Measurements from ENCODE around the gene AQP12A.

The AQP12A gene

DNA sequence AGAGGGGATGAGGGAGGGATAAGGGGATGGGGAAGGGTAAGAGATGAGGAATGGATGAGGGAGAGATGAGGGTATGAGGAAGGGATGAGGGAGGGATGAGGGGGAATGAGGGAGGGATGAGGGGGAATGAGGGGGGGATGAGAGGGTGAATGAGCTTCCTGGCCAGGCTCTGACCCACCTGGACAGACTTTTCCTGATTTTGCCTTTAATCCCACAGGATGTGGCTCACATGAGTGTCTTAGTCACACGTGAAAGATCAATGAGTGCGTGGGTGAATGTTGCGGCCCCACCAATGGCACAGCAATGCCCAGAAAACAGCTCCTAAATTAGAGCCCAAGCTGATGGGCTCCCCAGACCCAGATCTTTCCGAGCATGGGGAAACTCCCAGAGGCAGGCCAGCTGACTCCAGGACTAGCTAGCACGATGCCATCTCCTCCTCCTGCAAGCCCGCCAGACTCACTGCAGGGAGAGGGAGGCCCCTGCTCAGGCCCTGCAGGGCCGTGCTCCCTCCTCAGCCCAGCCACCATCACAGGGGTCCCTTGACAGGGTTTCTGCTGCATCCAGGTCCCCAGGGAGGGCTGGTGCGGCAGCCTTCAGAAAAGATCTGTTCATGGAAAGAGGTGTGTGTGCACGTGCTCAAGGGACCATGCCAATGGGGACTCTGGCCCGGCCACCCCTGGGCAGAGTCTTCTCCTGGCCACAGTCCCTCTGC lies 41.4 kb downstream of the AQP12A start:
- no peak for DNase-seq (ENCODE audit: low read depth)
- no peak overlapping the region for H3K4me3 ChIP-seq (ENCODE audit: low read depth, low read length)

DNA sequence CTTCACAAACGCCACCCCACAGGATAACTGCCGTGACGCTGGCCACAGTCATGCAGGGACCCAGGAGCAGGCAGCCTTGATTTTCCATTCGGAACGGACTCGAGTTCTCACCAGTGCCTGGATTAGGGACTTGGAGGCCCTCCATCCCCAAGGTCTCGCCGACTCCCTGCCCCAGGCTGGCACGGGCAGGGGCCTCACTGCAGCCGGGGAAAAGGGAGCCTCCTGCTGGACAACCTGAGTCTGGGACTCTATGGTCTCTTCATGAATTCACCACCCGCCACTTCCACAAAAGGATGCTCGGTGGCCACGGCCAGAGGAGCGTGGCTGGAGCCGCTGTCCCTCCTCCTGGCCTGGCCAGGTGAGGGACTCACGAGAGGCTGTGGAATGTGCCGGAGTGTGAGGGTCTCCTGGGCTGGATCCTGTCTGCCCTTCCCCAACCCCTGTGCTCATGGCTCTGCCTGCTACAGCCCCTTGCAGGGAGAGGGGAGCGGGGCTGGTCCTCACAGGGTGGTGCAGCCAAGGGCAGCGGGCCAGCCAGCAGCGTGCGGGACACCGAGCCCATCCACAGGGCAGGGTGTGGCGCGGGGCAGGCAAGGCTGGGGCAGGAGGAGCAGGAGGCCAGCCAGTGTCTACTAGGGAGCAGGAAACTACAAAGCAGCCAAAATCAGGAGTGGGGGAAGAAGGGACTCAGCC lies 42.3 kb downstream of the AQP12A start:
- no peak overlapping the region for H3K4me3 ChIP-seq (ENCODE audit: low read depth, low read length)
- no peak for DNase-seq (ENCODE audit: low read depth)

DNA sequence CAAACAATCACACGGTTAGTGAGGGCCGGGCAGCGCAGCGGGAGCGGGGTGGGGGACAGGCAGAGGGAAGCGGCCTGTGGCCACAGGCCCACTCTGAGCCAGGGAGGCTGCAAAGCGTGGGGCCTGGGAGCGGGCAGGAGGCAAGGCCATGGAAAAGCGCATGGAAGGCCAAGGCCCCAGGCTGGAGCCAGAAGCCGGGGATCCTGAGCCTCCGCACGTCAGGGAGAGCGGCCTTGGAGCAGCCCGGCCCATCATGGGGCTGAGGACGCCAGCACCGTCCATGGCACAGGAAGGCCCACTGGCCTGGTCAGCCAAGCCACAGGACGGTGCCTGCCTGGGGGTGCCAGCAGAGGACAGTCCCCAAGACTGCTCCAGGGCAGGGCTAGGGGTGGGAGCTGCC lies 43.1 kb downstream of the AQP12A start:
- DNase-seq (ENCODE audit: low read depth) = no peak
- no peak overlapping the region for H3K4me3 ChIP-seq (ENCODE audit: low read depth, low read length)

DNA sequence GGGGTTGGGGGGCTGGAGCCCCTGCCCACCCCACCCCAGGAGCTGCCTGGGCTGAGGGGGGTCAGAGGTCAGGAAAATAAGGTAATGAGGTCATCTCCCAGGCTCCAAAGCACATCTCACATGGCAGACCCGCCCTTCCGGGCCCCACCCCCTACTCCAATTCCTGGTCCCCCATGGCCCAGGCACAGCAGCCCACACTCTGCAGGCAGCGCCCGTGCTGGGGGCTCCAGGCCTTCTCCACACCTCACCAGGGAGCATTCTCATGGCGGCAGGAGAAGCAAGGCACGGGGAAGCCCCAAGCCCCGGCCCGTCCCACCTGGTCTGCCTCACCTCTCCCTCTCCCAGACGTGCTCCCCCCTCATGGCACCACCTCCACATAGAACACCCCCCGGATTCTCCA lies 43.8 kb downstream of the AQP12A start:
- DNase-seq (ENCODE audit: low read depth) = no peak
- H3K4me3 ChIP-seq (ENCODE audit: low read depth, low read length) = no peak overlapping the region

DNA sequence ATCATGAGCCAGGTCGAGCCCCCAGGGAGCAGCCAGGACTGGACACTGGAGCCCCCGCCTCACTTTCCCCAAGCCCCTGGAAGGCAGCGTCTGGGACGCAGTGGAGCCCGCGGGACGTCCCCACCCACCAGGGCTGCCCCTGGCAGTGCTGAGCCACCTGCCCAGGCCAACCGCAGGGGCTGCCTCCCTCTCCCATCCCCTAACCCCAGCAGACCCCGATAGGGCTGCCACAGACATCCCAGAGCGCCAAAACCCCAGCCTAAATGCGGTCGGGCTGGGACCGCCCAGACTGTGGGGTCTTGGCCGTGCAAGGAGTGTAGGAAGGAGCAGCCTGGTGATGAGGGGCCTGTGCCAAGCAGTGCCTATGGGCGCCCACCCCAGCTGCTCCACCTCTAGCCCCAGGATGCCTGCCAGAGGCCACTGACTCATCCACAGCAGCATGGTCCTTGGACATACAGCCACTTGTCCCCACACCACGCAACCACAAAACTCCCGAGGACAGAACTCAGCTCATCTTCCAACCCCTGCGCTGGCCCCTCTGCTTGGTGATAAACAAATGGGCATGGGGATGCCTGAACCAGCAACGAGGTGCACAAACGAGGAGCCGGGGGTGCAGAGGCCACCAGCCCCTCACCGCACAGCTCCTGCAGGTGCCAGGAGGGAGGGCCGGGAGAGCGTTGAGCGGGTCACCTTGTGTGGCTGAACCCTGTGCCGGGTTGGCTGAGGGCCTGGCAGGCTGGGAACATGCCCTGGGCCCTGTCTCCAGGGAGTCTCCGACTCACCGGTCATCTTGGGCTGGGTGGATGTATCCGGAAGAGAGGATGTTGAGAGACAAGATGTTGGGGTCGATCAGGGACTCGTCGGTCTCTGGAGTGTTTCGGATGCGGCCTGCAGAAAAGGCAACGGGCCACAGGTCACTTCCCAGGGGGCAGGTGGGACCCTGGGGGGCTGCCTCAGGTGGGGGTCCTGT lies 44.9 kb downstream of the AQP12A start:
- DNase-seq (ENCODE audit: low read depth) = no peak
- H3K4me3 ChIP-seq (ENCODE audit: low read depth, low read length) = no peak overlapping the region

DNA sequence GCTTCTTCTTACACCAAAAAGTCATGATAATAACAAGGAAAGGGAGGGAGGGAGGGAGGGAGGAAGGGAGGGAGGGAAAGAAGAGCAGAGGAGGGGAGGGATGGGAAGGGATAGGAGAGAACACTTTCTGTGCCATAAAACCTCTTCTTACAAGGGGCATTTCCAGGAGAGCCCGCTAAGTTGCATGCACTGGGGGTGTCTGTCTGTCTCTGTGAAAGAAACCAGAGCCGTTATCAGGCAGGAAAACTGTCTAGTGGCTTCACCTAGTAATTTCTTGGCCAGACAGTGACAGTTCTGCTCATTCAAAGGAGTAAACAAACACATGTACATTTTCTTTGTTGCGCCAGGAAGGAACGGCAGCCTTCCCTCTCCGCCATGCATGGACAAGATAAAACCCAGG lies 45.8 kb downstream of the AQP12A start:
- no peak overlapping the region for H3K4me3 ChIP-seq (ENCODE audit: low read depth, low read length)
- DNase-seq (ENCODE audit: low read depth) = no peak

DNA sequence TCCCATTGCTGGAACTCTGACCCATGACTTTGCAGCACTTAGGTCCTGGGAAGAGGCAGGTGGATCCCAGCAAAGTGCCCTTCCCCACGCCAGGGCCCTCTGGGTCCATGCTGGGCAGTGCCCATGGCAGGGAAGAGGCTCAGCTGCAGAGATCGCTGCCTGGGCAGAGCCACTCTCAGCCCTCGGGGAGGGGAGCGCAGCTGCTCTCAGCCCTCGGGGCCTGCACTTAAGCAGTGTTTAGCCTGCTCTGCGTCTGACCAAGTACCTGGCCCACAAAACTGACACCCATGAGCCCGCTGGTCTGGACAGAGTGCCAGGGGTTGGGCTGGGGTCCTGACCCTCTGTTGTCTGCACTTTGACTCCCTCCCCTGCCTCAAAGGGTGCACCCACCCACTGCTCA lies 46.3 kb downstream of the AQP12A start:
- no peak for DNase-seq (ENCODE audit: low read depth)
- no peak overlapping the region for H3K4me3 ChIP-seq (ENCODE audit: low read depth, low read length)

DNA sequence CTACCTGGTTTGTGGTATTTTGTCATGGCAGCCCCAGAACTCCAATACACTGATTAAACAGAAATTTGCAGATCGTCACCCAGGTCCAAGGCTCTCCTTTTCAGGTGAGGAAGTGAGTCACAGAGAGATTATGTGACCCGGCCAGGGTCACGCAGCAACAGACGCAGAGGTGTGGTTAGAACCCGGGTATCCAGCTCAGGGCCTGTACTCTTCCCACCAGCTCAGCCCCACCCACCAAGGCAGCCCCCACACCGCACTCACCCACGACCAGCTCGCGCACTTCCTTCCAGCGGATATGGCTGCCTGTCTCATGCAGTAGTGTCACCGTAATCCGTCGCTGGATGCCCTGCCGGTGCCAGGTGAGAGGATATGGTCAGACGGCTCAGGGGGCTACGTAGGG lies 48.1 kb downstream of the AQP12A start:
- no peak for DNase-seq (ENCODE audit: low read depth)
- no peak overlapping the region for H3K4me3 ChIP-seq (ENCODE audit: low read depth, low read length)

DNA sequence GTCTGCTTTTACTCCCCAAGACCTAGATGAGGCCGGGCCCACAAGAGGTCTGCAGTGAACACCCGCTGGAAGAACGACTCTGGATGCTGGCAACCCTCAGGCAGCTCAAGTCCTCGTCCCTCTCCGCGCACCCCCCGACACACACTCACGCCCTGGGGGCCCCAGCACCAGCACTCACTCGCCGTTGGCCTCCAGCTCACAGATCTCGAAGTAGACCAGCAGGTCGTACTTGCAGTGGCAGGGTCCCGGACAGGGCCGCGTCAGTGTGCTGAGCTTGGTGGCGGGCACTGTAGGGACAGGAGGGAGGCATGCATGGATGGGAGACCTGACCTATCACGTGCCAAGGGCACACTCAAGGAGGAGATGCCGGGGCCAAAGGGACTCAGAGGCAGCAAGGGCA lies 49.4 kb downstream of the AQP12A start:
- no peak overlapping the region for H3K4me3 ChIP-seq (ENCODE audit: low read depth, low read length)

DNA sequence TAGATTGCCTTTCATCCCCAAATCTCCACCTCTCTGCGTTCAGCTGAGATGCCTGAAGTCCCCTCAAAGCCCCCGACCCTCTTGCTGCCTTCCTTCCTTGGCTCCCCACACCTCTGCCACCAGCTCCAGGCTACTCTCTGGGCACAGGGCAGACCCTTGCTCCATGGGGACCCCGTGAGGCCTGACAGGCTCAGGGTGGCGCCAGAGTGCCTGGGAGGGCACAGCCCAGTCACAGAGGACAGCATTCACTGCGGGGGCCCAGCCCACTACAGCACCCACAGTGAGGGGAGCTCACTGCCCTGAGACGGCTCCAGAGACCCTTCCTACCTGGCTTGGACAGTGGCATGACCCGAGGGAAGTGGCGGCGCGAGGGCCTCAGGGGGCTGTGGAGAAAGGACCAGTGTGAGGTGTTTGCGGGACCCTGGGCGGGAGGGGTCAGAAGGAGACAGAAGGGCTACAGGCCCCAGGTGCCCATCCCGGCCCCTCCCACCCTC lies 51.0 kb downstream of the AQP12A start:
- no peak for DNase-seq (ENCODE audit: low read depth)
- H3K4me3 ChIP-seq (ENCODE audit: low read depth, low read length) = no peak overlapping the region

More for the DNA sequence above, 49.4 kb downstream of the AQP12A start:
- no peak for DNase-seq (ENCODE audit: low read depth)

DNA sequence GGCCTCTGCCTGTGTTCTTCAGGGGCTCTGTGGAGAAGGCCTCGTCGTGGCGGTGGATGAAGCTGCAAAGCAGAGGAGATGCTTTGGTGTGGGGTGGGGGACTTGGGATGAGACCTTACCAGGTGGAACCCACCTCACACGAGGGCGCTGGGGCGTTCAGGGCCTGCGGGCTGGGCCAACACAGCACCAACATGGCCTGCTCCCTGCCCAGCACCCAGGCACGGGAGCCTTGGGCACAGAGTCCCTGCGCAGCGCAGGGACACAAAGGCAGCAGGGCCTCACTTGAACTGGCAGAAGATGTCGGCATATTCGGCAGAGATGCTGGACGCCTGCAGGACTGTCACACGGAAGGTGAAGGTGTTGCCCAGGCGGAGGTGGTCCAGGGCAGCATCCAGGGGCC lies 53.8 kb downstream of the AQP12A start:
- H3K4me3 ChIP-seq (ENCODE audit: low read depth, low read length) = no peak overlapping the region
- DNase-seq (ENCODE audit: low read depth) = no peak

DNA sequence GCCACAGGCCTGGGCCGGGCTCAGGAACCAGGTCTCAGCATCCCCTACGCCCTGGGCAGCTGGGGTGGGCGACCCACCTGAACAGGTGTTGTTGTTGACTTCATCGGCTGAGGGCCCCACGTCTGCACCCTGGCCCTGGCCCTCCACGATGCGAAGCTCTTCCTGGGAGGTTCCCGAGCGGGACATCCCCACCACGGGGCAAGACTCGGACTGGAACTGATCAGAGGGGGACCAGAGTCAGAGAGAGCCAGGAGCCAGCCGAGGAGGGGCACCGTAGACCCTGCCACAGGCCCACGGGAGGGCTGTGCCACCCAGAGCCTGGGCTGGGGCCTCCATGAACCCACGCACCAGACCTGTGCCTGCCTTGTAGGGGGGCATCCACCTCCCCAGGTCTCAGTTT lies 54.3 kb downstream of the AQP12A start:
- no peak overlapping the region for H3K4me3 ChIP-seq (ENCODE audit: low read depth, low read length)
- DNase-seq (ENCODE audit: low read depth) = no peak

DNA sequence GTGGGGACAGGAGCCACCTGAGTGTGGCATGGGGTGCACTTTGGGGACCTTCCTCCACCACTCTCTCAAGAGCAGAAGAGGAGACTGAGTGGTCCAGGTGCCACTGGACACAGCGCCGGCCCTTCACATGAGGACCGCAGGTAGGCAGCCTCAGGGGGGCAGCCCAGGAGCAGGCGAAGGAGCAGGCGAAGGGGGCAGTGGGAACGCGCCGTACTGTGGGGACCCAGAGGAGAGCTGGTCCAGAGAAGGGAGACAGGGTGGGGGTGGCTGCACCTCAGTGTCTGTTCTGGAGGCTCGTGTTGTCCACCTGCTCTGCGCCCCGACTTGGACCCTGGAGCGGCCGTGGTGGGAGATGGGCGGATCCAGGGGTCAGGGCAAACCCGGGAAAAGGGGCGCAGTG lies 55.0 kb downstream of the AQP12A start:
- no peak overlapping the region for H3K4me3 ChIP-seq (ENCODE audit: low read depth, low read length)

DNA sequence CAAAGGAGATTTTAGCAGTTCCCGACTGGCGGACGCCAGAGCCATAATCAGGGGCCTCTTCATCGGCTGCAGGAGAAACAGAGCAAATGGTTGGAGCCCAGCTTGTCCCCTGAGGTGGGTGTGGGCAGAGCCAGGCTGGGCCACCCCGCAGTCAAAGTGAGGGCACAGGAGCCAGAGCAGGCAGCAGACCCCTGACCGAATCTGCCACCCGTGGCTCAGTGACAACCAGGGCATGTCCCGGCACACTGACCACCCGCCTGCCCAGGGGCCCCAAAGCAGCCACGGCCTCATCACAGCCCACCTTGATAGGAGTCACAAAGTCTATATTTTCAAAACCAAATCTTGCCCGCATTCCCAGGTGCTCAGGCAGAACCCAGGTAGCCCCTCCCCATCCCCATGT lies 55.6 kb downstream of the AQP12A start:
- DNase-seq (ENCODE audit: low read depth) = no peak
- H3K4me3 ChIP-seq (ENCODE audit: low read depth, low read length) = no peak overlapping the region

More for the DNA sequence above, 55.0 kb downstream of the AQP12A start:
- DNase-seq (ENCODE audit: low read depth) = no peak

All from skeletal muscle cell (primary cell).